SH-SY5Y (cell line): ENCODE data around the gene PGM3.

Source experiments
- GATA2 ChIP-seq: IDR thresholded peaks from 2 replicates; pipeline ENCODE4 v1.6.1; 2011; ENCODE audit warnings: mild to moderate bottlenecking, low read depth, low read length
- GATA3 ChIP-seq: IDR thresholded peaks from 2 replicates; pipeline ENCODE4 v1.6.1; 2011; ENCODE audit warnings: low read depth, mild to moderate bottlenecking, low read length, moderate library complexity

DNA sequence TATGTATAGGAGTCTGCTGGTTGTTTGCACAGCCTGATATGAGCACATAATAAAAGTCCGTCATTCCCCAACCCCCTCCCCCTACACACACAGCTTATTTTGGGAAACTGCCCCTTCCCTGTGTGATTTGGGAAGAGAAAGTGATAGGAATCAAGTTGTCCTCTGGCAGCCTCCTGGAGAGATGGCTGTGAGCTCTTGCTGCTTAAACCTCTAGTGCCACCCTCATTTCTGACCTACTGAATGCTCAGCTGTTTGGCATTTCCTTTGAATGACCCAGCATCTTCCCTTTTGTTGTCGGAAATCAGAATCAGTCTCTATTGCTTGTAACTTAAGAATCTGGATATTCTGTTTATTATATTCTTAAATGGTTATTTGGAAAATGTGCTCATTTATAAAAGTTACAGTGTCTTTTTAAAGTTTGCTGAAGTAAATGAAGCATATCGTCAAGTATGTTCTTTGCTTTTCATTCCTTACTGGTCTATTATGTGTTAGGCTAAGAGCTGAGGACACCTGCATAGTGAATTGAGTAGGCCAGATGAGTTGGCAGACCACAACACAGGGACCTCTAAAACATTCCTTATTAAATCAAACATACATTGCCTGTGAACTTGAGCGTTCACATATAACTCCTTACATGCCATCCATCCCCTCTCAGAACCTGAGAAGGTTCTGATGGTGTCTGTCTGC, 5.6 kb upstream of the PGM3 start:
- TF ChIP-seq GATA3 (no peak), GATA2 (no peak)
